Keratinocyte (primary cell): ENCODE data around the gene ASTN1.

ENCODE experiments used
- EZH2 ChIP-seq: IDR thresholded peaks from one replicate; pipeline ENCODE4 v1.6.1; 2012; ENCODE audit warnings: inconsistent platforms, mild to moderate bottlenecking, low read length, moderate library complexity
- TF ChIP-seq, protein P1 (sequence below), 3 experiments: IDR thresholded peaks in 1 of 3; conservative IDR thresholded peaks in 1 of 3; optimal IDR thresholded peaks in 1 of 3; 2 replicates in 2 of 3; 3 replicates in 1 of 3; pipeline versions ENCODE3 to v1.5.1; 2011; ENCODE audit warnings: low read length in 3 of 3, mild to moderate bottlenecking in 3 of 3, moderate library complexity in 2 of 3, control low read depth in 1 of 3, inconsistent platforms in 1 of 3; ENCODE audit not compliant: insufficient read depth in 2 of 3; ENCODE audit errors: extremely low read depth in 1 of 3

DNA sequence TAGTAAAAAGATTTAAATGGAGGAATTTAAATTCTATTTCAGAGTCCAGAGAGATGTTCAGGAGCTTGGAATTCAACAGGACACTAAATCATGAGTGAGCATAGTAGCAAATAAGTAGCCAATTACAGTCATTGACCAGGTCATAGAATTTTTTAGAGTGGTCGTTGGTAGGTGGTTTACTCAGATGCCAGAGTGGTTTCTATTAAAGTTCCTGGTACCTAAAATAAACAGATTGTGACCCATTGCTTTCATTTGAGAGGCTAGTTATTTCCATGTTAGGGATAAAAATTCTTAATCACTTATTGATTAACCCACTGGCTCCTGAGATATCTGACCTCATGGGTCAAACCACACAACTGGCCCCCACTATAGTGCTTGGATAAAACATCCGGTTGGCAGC, 201.3 kb downstream of the ASTN1 start:
- TF ChIP-seq, protein P1, sequence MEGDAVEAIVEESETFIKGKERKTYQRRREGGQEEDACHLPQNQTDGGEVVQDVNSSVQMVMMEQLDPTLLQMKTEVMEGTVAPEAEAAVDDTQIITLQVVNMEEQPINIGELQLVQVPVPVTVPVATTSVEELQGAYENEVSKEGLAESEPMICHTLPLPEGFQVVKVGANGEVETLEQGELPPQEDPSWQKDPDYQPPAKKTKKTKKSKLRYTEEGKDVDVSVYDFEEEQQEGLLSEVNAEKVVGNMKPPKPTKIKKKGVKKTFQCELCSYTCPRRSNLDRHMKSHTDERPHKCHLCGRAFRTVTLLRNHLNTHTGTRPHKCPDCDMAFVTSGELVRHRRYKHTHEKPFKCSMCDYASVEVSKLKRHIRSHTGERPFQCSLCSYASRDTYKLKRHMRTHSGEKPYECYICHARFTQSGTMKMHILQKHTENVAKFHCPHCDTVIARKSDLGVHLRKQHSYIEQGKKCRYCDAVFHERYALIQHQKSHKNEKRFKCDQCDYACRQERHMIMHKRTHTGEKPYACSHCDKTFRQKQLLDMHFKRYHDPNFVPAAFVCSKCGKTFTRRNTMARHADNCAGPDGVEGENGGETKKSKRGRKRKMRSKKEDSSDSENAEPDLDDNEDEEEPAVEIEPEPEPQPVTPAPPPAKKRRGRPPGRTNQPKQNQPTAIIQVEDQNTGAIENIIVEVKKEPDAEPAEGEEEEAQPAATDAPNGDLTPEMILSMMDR (optimal IDR thresholded peaks at IDR 0.05 in 1 of 3, IDR thresholded peaks at IDR 0.05 in 1 of 3, conservative IDR thresholded peaks at IDR 0.05 in 1 of 3; ENCODE audit: extremely low read depth in 1 of 3, insufficient read depth in 2 of 3, low read length in 3 of 3), result no peak
- TF ChIP-seq EZH2, result no peak
